Measurements from ENCODE around the gene USP4. TPM values are rescaled to one million over a fixed set of nuclear protein-coding genes. Genes with fewer than 3 reads are reported as not detected.
"Not testable (repeated sequence)": the region's sequence is repeated elsewhere in the genome, so short reads cannot be mapped to it uniquely, and the experiment has no call there.

The USP4 gene, protein sequence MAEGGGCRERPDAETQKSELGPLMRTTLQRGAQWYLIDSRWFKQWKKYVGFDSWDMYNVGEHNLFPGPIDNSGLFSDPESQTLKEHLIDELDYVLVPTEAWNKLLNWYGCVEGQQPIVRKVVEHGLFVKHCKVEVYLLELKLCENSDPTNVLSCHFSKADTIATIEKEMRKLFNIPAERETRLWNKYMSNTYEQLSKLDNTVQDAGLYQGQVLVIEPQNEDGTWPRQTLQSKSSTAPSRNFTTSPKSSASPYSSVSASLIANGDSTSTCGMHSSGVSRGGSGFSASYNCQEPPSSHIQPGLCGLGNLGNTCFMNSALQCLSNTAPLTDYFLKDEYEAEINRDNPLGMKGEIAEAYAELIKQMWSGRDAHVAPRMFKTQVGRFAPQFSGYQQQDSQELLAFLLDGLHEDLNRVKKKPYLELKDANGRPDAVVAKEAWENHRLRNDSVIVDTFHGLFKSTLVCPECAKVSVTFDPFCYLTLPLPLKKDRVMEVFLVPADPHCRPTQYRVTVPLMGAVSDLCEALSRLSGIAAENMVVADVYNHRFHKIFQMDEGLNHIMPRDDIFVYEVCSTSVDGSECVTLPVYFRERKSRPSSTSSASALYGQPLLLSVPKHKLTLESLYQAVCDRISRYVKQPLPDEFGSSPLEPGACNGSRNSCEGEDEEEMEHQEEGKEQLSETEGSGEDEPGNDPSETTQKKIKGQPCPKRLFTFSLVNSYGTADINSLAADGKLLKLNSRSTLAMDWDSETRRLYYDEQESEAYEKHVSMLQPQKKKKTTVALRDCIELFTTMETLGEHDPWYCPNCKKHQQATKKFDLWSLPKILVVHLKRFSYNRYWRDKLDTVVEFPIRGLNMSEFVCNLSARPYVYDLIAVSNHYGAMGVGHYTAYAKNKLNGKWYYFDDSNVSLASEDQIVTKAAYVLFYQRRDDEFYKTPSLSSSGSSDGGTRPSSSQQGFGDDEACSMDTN
- 10 to 100 TPM; 54.5 to 77.4 (median 67.3) TPM for polyA plus RNA-seq (ENCODE audit: insufficient read length in 4 of 4)

GRCh38 chr3:49339941-49340800 lies at the start of gene USP4:
Gene USP4, minus strand, starts transcription at chr3:49340053. Its CDS starts 29 bp downstream, at chr3:49340024.
- peak; percentile 72 to 85 (median 81) for DNase-seq (ENCODE audit: low read depth in 4 of 4, low spot score in 2 of 4)

- no peak for DNase-seq (ENCODE audit: low read depth in 4 of 4, low spot score in 2 of 4)
Observed at GRCh38 chr3:49389297-49389696, 49.4 kb upstream of the USP4 start.

GRCh38 chr3:49388289-49388820 lies 48.5 kb upstream of the USP4 start:
- no peak for DNase-seq (ENCODE audit: low read depth in 4 of 4, low spot score in 2 of 4)

GRCh38 chr3:49387721-49388120 lies 47.9 kb upstream of the USP4 start:
- no peak for DNase-seq (ENCODE audit: low read depth in 4 of 4, low spot score in 2 of 4)

DNA sequence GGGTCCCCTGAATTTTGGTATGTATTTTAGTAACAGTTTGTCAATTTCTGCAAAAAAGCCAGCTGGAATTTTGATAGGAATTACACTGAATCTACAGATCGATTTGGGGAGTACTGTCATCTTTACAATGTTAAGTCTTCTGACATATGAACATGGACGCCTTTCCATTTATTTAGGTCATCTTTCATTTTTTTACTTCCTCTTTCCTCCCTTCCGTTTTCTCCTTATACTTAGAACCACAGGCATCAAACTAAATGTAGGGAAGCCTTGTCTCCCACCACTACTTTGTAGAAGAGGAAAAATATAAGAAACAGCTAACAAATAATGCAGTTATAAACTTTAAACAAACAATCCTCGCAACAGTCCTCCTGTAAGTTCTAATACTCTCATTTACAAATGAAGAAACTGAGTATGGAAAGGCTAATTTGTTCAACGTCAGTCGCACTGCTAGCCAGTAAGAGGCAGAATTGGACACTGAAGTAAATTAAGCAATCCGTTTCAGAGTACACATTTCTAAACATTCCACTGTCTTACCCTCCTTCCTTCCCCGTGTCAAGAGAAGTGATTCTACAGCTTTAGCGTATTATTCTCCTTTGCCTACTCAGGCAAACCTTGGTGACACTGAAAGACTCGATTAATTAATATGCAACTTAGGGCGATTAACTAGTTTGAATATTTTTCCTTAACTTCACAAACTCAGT lies 46.4 kb upstream of the USP4 start:
- DNase-seq (ENCODE audit: low read depth in 4 of 4, low spot score in 2 of 4) = no peak

- no peak for DNase-seq (ENCODE audit: low read depth in 4 of 4, low spot score in 2 of 4)
Observed at GRCh38 chr3:49385617-49386016, 45.8 kb upstream of the USP4 start.

DNA sequence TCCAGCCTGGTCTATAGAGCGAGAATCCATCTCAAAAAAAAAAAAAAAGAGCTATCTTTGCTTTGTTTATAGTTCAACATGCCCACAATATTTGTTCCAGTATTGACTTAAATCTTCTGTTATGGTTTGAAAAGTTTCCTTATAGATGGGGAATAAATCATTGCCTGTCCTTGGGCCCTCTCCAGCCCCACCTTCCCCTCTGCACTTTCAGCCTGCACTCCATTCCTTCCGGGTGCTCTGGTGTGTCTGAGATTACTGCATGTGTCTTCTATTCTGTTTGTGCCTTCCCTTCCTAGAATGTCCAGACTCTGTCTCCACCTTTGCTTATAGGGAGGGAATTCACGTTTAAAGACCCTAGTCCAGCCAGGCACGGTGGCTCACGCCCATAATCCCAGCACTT lies 43.5 kb upstream of the USP4 start:
- no peak for DNase-seq (ENCODE audit: low read depth in 4 of 4, low spot score in 2 of 4)

DNA sequence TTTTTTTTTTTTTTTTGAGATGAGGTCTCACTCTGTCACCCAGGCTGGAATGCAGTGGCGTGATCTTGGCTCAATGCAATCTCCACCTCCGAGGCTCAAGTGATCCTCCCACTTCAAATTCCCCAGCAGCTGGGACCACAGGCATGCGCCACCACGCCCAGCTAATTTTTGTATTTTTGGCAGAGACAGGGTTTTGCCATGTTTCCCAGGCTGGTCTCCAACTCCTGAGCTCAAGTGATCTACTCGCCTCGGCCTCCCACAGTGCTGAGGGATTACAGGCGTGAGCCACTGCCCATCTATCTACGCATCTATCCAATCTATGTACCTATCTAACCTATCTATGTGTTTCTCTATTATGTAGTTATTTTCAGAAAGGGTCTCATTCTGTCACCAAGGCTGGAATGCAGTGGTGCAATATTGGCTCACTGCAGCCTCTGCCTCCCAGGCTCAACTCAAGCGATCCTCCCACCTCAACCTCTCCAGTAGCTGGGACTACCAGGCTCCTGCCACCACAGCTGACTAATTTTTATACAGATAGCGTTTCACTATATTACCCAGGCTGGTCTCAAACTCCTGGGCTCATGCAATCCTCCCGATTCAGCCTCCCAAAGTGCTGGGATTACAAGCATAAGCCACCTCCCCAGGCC lies 38.5 kb upstream of the USP4 start:
- DNase-seq (ENCODE audit: low read depth in 4 of 4, low spot score in 2 of 4) = no peak

- no peak for DNase-seq (ENCODE audit: low read depth in 4 of 4, low spot score in 2 of 4)
Observed at GRCh38 chr3:49377483-49377882, 37.6 kb upstream of the USP4 start.

- no peak for DNase-seq (ENCODE audit: low read depth in 4 of 4, low spot score in 2 of 4)
Observed at GRCh38 chr3:49371946-49372345, 32.1 kb upstream of the USP4 start.

- no peak for DNase-seq (ENCODE audit: low read depth in 4 of 4, low spot score in 2 of 4)
Observed at GRCh38 chr3:49370585-49371290, 30.9 kb upstream of the USP4 start.

- no peak for DNase-seq (ENCODE audit: low read depth in 4 of 4, low spot score in 2 of 4)
Observed at GRCh38 chr3:49362561-49362960, 22.7 kb upstream of the USP4 start.

GRCh38 chr3:49359623-49360022 lies 19.8 kb upstream of the USP4 start:
- DNase-seq (ENCODE audit: low read depth in 4 of 4, low spot score in 2 of 4) = no peak

DNA sequence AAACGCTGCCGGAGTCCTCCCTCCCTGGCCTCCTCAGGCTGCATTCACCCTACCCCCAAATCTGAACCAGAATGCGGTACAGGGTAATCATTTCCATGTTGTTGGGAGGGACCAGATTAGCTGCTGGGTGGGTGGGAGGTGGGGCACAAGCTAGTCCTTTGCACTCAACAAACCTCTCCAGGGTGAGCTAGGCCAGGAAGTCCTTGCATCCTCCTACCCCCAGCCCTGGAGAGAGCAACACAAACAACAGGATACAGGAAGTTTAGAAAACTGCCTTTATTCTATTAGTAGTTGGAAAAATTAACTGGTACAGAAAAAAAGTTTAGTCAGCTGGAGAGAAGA lies 19.0 kb upstream of the USP4 start:
- DNase-seq (ENCODE audit: low read depth in 4 of 4, low spot score in 2 of 4) = no peak

GRCh38 chr3:49358217-49358883 lies 18.5 kb upstream of the USP4 start, which contains the start of gene GPX1:
Gene GPX1, minus strand, starts transcription at chr3:49358353. Its CDS starts 75 bp downstream, at chr3:49358278.
- DNase-seq (ENCODE audit: low read depth in 4 of 4, low spot score in 2 of 4) = peak in 3 of 4 donors; percentile 74 to 92 (median 81)

DNA sequence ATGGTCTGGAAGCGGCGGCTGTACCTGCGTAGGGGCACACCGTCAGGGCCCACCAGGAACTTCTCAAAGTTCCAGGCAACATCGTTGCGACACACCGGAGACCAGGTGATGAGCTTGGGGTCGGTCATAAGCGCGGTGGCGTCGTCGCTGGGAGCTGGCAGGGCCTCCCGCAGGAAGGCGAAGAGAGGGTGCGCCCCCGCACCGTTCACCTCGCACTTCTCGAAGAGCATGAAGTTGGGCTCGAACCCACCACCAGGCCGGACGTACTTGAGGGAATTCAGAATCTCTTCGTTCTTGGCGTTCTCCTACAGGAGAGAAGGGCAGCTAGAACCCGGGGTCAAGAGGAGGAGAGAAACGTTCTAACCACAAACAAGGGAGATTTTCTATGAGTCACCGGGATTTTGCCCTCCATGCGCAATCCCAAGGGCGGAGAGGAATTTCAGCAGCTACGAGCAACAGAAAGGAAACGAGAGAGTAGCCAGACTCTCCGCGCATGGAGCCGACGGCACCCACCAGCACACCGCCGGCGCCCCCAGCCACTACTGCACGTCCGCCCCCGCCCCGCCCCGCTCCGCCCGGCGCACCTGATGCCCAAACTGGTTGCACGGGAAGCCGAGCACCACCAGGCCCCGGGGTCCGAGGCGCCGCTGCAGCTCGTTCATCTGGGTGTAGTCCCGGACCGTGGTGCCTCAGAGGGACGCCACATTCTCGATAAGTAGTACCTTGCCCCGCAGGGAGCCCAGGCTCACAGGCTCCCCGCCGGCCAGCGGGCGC lies 17.8 kb upstream of the USP4 start:
- not testable (repeated sequence) for DNase-seq (ENCODE audit: low read depth in 4 of 4, low spot score in 2 of 4)

GRCh38 chr3:49357095-49357442 lies 17.2 kb upstream of the USP4 start:
- not testable (repeated sequence) for DNase-seq (ENCODE audit: low read depth in 4 of 4, low spot score in 2 of 4)

All from left renal cortex interstitium (tissue), 4 donors.